Measurements from ENCODE around the gene BABAM2.

BABAM2 gene

GRCh38 chr2:28268386-28268785, 377.9 kb downstream of the BABAM2 start:
- no peak for DNase-seq

GRCh38 chr2:28269019-28269784, 378.7 kb downstream of the BABAM2 start:
- intact Hi-C loops (cut with DNase I): no loop called here
- DNase-seq: no peak

More at GRCh38 chr2:28268386-28268785, 377.9 kb downstream of the BABAM2 start:
- intact Hi-C loops (cut with DNase I): no loop called here

GRCh38 chr2:28270456-28271152, 380.1 kb downstream of the BABAM2 start:
- no peak for DNase-seq
- intact Hi-C loops (cut with DNase I): loop anchor here (10.0 kb wide), 1 partner anchor 336 kb away; no protein-coding TSS in a partner anchor

GRCh38 chr2:28271231-28271918, 380.8 kb downstream of the BABAM2 start:
- no peak for DNase-seq
- intact Hi-C loops (cut with DNase I): loop anchor here (10.0 kb wide), 1 partner anchor 337 kb away; no protein-coding TSS in a partner anchor

- intact Hi-C loops (cut with DNase I): loop anchor here (10.0 kb wide), 1 partner anchor 337 kb away; no protein-coding TSS in a partner anchor
- no peak for DNase-seq
Observed at GRCh38 chr2:28271919-28272250, 381.4 kb downstream of the BABAM2 start.

- intact Hi-C loops (cut with DNase I): loop anchor here (10.0 kb wide), 1 partner anchor 339 kb away; no protein-coding TSS in a partner anchor
- DNase-seq: no peak
Observed at GRCh38 chr2:28273751-28274150, 383.2 kb downstream of the BABAM2 start.

GRCh38 chr2:28274911-28275685, 384.6 kb downstream of the BABAM2 start:
- DNase-seq: no peak
- intact Hi-C loops (cut with DNase I): loop anchor here (10.0 kb wide), 1 partner anchor 340 kb away; no protein-coding TSS in a partner anchor

GRCh38 chr2:28276076-28276618, 385.6 kb downstream of the BABAM2 start:
- DNase-seq: no peak
- intact Hi-C loops (cut with DNase I): loop anchor here (10.0 kb wide), 1 partner anchor 341 kb away; no protein-coding TSS in a partner anchor

- no peak for DNase-seq
- intact Hi-C loops (cut with DNase I): loop anchor here (10.0 kb wide), 1 partner anchor 342 kb away; no protein-coding TSS in a partner anchor
Observed at GRCh38 chr2:28276807-28277206, 386.3 kb downstream of the BABAM2 start.

- intact Hi-C loops (cut with DNase I): loop anchor here (10.0 kb wide), 1 partner anchor 343 kb away; no protein-coding TSS in a partner anchor
- DNase-seq: no peak
Observed at GRCh38 chr2:28277466-28277865, 386.9 kb downstream of the BABAM2 start.

- intact Hi-C loops (cut with DNase I): loop anchor here (10.0 kb wide), 1 partner anchor 345 kb away; no protein-coding TSS in a partner anchor
- no peak for DNase-seq
Observed at GRCh38 chr2:28279371-28279770, 388.8 kb downstream of the BABAM2 start.

- intact Hi-C loops (cut with DNase I): no loop called here
- DNase-seq: no peak
Observed at GRCh38 chr2:28280619-28281018, 390.1 kb downstream of the BABAM2 start.

- intact Hi-C loops (cut with DNase I): no loop called here
Observed at GRCh38 chr2:28281739-28282138, 391.2 kb downstream of the BABAM2 start.

GRCh38 chr2:28282248-28282647, 391.7 kb downstream of the BABAM2 start:
- intact Hi-C loops (cut with DNase I): no loop called here
- DNase-seq: no peak

More at GRCh38 chr2:28281739-28282138, 391.2 kb downstream of the BABAM2 start:
- DNase-seq: no peak

GRCh38 chr2:28282861-28283646, 392.5 kb downstream of the BABAM2 start:
- intact Hi-C loops (cut with DNase I): no loop called here
- DNase-seq: no peak

- no peak for DNase-seq
- intact Hi-C loops (cut with DNase I): no loop called here
Observed at GRCh38 chr2:28283861-28284260, 393.3 kb downstream of the BABAM2 start.

GRCh38 chr2:28286678-28287077, 396.1 kb downstream of the BABAM2 start:
- DNase-seq: no peak
- intact Hi-C loops (cut with DNase I): no loop called here

- no peak for DNase-seq
- intact Hi-C loops (cut with DNase I): no loop called here
Observed at GRCh38 chr2:28287256-28287915, 396.9 kb downstream of the BABAM2 start.
